Neural progenitor cell (in vitro differentiated cells): ENCODE results near the gene TUBB4B.

ENCODE experiments used
- EZH2 ChIP-seq: fragments of 200-600 bp; sonication (generic); IDR thresholded peaks from 2 replicates; pipeline ENCODE4 v1.6.1; 2017; ENCODE audit warnings: antibody characterized with exemption, mild to moderate bottlenecking, moderate library complexity
- TF ChIP-seq, protein P1 (sequence below): fragments of 200-600 bp; sonication (generic); IDR thresholded peaks from 2 replicates; pipeline ENCODE4 v1.5.1; 2017; ENCODE audit warnings: antibody characterized with exemption, mild to moderate bottlenecking

DNA sequence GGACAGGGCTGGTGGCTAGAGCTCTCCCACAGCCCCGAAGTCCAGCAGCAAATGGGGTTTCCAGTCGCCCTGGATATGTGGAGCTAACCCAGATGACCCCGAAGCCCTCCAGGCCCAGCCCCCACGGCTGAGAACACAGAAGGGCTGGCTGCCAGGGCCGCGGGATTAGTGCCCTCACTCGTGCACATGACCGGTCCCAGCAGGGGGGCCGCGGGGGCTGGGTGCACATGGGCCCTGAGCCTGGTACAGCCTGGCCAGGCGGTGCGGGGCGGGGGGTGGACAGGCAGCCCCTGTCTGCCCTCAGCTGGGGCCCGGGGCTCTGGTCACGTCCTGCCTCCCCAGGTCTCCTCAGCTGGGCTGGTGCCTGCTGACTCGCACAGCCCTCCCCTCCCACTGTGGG lies 46.7 kb upstream of the TUBB4B start:
- TF ChIP-seq, protein P1, sequence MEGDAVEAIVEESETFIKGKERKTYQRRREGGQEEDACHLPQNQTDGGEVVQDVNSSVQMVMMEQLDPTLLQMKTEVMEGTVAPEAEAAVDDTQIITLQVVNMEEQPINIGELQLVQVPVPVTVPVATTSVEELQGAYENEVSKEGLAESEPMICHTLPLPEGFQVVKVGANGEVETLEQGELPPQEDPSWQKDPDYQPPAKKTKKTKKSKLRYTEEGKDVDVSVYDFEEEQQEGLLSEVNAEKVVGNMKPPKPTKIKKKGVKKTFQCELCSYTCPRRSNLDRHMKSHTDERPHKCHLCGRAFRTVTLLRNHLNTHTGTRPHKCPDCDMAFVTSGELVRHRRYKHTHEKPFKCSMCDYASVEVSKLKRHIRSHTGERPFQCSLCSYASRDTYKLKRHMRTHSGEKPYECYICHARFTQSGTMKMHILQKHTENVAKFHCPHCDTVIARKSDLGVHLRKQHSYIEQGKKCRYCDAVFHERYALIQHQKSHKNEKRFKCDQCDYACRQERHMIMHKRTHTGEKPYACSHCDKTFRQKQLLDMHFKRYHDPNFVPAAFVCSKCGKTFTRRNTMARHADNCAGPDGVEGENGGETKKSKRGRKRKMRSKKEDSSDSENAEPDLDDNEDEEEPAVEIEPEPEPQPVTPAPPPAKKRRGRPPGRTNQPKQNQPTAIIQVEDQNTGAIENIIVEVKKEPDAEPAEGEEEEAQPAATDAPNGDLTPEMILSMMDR: no peak
- no peak for TF ChIP-seq EZH2
